TTC549 (cell line): Measurements from ENCODE around the gene POLE.
"Not testable (repeated sequence)": the region's sequence is repeated elsewhere in the genome, so short reads cannot be mapped to it uniquely, and the experiment has no call there.

Experiments used
- FAIRE-seq: peaks from 2 replicates; lab custom pipeline; 2012; peaks lifted over from hg19 to GRCh38; lab: Jason Lieb, UNC

Gene POLE

DNA sequence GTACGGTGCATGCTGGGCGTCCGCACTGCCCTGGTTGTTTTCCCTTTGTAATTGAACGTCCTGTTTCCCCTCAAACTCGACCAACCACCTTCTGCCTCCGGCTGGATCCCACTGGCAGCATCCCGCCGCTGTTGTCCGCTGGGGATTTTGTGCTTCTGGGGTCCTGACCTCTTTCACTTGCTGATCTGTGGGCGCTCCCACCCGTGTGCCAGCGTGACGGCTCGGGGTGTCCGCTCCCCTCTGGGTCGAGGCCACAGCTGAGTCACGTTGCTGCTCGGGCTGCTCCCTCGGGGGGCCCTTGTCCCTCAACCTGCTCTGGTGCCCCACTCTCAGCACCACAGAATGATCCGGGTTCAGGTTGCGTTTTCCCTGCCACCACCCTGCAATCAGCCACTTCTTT lies 31.5 kb upstream of the POLE start:
- FAIRE-seq = no peak

- no peak for FAIRE-seq
Observed at GRCh38 chr12:132717531-132718387, 30.6 kb upstream of the POLE start.

DNA sequence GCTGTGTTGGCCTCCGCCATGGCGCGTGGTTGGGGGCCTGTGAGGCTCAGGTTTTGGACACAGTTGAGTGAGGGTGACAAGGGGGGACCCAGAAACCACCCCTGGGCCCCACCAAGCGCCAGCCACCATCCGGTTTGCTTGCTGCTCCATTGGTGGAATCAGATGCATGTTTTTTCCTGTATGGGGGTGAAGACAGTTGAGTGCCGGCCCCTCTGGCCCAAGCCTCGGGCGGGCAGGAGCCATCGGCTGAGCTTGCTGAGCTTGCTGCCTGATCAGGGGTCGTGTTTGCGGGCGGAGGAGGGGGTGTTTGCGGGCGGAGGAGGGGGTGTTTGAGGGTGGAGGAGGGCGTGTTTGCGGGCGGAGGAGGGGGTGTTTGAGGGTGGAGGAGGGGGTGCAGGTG lies 29.9 kb upstream of the POLE start:
- no peak for FAIRE-seq

GRCh38 chr12:132716356-132716755 lies 29.2 kb upstream of the POLE start:
- no peak for FAIRE-seq

DNA sequence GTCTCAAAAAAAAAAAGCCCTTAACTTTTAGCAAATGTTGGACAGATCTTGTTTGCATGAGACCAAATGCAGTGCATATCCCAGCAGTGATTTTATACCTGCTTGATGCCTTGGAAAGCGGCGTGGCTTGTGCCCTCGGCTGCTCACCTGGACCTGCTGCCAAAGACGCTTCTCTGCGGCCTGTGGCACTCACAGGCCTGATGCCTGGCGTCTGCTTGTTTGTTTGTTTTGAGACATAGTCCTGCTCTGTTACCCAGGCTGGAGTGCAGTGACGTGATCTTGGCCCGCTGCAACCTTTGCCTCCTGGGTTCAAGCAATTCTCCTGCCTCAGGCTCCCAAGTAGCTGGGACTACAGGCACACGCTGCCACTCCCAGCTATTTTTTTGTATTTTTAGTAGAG lies 28.7 kb upstream of the POLE start:
- no peak for FAIRE-seq

- no peak for FAIRE-seq
Observed at GRCh38 chr12:132713123-132713522, 26.0 kb upstream of the POLE start.

- FAIRE-seq = no peak
Observed at GRCh38 chr12:132711080-132711843, 24.1 kb upstream of the POLE start.

DNA sequence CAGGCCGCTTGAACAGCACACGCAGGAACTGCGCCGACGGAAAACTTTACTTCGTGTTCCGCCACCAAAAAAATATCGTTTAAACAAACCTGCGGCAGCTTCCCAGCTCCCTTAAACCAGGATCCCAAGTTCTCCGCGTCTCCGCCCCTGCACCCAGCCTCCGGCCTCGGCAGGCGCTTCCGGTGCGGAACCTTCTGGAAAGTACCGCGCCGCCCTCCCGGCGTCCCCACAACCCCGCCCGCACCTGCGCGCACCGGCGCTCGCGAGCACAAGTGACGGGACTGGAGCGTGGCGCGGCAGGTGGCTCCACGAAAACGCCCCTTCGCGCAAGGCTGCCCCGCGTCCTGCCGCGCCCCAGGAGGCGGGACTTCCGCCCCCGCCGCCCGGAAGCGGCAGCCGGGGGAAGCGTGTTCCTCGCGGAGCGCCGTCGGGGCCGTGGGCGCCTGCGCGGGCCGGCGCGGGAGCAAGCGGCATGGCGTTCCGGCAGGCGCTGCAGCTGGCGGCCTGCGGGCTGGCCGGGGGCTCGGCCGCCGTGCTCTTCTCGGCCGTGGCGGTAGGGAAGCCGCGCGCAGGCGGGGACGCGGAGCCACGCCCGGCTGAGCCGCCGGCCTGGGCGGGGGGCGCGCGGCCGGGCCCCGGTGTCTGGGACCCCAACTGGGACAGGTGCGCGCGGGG lies 23.4 kb upstream of the POLE start, which contains the start of gene PGAM5:
Gene PGAM5 (plus strand): TSS at position 438 of the 675 bp plus-strand sequence. CDS start 35 bp downstream, at position 473.
- no peak for FAIRE-seq

DNA sequence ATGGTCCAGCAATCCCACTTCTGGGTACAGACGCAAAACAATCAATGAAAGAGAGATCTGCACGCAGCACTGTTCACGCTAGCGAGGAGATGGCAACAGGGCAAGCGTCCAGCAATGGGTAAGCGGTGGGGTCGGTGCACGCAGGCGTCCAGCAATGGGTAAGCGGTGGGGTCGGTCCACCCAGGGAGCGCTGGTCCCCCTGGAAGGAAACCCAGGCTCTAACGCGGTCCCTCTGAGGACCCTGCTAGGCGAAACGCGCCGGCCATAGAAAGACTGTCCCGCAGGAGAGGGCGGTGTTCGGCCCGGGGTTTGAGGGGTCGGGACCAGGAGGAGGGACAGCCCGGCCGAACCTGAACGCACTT lies 22.9 kb upstream of the POLE start:
- no peak for FAIRE-seq

- FAIRE-seq = no peak
Observed at GRCh38 chr12:132708150-132708549, 21.0 kb upstream of the POLE start.

DNA sequence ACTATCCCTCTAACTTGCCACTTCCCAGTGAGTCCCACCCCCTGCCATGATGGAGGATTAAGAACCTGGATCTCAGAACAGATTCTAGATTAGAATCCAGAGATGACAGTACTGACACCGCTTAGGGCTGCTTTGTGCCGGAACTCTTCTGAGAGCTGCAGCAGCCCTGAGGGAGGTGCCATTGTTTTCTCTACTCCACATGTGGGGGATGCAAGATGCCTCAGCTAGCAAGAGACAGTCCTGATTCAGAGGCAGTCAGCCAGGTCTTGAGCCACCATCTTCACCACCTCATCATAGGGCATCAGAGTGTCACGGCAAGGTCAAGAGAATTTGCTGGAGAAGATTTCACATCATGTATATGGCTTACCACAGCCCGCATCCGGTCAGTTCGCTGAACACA lies 20.1 kb upstream of the POLE start:
- no peak for FAIRE-seq

- FAIRE-seq = no peak
Observed at GRCh38 chr12:132703641-132704040, 16.5 kb upstream of the POLE start.

GRCh38 chr12:132702640-132703039 lies 15.5 kb upstream of the POLE start:
- no peak for FAIRE-seq

- no peak for FAIRE-seq
Observed at GRCh38 chr12:132700212-132700822, 13.2 kb upstream of the POLE start.

- no peak for FAIRE-seq
Observed at GRCh38 chr12:132698341-132698740, 11.2 kb upstream of the POLE start.

DNA sequence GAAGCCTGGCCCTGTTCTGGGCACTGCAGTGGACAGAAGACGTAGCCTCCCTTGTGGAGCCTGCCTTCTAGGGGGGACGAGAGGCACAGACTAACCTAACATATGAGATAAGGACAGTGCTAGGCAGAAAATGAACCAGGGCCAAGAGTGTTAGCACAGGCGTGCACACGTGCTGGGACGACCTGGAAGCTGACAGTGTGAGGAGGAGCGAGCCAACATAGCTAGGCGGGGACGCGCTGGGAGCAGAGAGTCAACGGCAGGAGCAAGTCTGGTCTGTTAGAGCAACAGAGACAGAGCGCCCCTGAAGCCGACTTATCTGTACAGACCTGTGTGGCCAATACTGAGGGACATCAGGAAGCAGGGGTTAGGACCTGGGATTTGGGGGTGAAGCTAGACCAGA lies 8.3 kb upstream of the POLE start:
- no peak for FAIRE-seq

DNA sequence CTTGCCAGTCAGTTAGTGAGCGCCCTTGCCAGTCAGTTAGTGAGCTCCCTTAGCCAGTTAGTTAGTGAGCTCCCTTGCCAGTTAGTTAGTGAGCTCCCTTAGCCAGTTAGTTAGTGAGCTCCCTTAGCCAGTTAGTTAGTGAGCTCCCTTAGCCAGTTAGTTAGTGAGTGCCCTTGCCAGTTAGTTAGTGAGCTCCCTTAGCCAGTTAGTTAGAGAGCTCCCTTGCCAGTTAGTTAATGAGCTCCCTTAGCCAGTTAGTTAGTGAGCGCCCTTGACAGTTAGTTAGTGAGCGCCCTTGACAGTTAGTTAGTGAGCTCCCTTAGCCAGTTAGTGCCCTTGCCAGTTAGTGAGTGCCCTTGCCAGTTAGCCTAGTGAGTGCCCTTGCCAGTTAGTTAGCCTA lies 7.7 kb upstream of the POLE start:
- FAIRE-seq = not testable (repeated sequence)

DNA sequence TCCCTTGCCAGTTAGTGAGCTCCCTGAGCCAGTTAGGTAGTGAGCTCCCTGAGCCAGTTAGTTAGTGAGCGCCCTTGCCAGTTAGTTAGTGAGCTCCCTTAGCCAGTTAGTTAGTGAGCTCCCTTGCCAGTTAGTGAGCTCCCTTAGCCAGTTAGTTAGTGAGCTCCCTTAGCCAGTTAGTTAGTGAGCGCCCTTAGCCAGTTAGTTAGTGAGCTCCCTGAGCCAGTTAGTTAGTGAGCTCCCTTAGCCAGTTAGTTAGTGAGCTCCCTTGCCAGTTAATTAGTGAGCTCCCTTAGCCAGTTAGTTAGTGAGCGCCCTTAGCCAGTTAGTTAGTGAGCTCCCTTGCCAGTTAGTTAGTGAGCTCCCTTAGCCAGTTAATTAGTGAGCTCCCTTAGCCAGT lies 4.9 kb upstream of the POLE start:
- FAIRE-seq = not testable (repeated sequence)

DNA sequence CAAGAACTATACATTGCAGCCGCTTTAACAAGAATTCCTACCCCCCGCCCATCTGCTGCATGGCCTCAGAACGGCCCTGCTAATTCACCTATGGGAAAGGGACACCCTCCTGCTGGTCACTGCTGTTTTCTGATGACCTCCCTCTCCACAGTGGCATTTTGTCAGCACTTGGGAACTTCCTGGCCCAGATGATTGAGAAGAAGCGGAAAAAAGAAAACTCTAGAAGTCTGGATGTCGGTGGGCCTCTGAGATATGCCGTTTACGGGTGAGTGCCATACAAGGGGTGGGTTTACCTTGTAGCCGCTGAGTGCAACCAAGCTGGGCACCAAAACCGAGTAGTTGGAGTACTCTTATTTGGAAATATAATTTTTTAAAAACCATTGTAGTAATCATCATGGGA lies 3.0 kb upstream of the POLE start:
- no peak for FAIRE-seq

DNA sequence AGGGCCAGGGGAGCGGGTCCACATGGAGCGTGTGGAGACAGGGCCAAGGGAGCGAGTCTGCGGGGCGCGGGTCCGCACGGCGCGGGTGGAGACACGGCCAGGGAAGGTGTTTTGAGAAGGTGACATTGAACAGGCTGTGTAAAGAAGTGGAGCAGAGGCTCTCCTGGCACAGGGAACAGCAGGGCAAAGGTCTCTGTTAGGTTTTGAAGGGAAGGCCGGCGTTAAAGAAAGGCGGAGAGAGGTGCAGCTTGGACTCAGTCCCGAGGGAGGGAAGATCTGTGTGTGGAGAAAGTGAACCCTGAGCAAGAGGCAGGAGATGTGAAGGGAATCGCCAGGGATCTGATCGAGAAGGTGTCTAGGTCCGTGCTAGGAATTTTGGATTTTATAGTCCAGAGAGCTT lies 2.1 kb upstream of the POLE start:
- no peak for FAIRE-seq

DNA sequence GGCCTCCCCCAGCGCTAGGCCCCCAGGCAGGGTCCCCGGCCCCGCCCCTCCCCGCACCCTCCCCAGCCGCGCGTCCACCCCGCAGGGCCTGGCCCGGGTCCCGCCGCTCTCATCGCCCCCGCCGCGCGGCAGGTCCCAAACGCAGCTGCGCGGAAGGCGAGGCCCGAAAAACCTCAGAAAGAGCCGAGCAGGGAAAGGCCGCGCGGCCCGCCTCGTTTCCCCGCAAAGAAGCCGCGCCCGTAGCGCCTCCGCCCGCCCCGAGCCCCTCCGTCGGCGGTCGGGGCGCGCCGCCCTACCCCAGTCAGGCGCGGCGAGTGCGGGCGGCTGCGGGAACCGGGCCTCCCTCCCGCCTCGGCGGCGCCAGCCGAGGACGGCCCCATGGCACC lies 324 bp downstream of the POLE start:
- FAIRE-seq = no peak

DNA sequence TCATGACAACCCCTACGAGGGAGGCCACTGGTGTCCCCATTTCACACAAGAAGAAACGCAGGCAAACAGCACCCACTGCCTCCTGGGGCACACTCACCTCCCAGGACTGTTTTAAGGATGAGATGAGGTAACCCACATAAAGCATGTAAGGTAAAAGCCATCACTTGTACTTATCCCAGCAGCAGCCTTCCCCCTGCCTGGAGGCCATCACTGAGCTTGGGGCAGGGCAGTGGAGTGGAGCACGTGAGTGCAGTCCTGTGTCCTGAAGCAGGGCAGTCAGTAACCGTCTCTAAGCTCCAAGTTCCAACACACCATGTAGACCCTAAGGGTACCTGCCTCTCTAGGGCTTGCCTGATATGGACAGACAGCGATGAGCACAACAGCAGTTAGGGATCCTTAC lies 1.7 kb downstream of the POLE start:
- FAIRE-seq = no peak

DNA sequence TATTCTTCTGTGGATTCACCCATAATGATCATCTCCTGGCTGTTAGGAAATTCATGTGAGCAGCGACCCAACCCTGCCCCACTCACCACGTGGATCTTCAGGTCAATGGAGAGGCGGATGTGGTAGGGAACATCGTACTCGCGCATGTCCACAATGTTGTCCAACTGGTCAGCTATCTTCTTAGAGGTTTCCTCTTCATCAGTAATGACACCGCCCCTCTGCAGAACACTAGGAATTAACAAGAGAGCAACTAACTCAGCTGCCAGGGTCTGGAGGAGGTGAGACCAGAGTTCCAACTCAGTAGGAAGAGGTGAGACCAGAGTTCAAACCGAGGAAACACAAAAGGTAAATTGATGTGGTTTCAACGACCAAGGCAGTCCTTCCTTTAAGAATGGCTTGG lies 9.7 kb downstream of the POLE start:
- FAIRE-seq = no peak
